GM15510 (cell line): Measurements from ENCODE around the gene ICA1.
A peak's percentile ranks its signal among the peaks of the same experiment; 100 is the strongest.

ENCODE experiments used
- POLR2A ChIP-seq: IDR thresholded peaks from 3 replicates; pipeline ENCODE4 v1.6.1; 2011; ENCODE audit warnings: borderline replicate concordance; ENCODE audit not compliant: insufficient read length; ENCODE audit errors: extremely low read depth

The ICA1 gene

DNA sequence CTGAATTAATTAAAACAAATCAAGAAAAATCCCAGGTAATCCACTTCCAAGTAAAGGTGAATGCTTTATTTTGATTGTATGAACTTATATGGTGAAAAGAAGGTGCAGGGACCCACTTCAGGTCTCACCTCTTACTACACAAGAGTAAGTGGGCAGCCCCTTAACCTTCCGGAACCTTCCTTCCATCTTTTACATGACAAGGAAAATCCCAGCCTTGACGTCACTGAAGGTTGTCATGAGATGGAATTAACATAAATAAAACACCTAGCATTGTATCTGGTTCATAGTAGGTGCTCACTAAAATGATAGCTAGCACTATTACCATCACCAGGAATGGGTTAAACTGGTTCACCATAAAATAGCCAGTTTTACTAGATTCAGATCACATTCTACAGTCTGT is 119.5 kb downstream of the ICA1 start:
- no peak for TF ChIP-seq POLR2A

DNA sequence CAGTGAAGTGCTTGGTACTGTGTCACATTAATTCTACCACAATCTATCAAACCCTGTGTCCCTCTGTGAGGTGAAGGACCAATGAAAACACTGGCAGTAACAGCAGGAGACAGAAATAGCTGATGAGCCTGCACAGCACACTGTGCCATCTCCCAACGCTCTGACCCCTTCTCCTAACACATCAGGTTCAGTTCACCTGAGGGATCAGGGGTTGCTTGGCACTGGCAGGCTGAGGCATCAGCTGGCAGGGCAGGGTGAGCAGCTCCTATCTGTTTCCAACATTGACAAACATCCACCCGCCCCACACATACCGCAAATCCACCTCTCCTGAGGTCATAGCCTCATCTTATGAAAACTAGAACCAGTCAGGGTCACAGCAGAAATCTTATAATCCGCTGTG is 120.9 kb downstream of the ICA1 start:
- TF ChIP-seq POLR2A = no peak

DNA sequence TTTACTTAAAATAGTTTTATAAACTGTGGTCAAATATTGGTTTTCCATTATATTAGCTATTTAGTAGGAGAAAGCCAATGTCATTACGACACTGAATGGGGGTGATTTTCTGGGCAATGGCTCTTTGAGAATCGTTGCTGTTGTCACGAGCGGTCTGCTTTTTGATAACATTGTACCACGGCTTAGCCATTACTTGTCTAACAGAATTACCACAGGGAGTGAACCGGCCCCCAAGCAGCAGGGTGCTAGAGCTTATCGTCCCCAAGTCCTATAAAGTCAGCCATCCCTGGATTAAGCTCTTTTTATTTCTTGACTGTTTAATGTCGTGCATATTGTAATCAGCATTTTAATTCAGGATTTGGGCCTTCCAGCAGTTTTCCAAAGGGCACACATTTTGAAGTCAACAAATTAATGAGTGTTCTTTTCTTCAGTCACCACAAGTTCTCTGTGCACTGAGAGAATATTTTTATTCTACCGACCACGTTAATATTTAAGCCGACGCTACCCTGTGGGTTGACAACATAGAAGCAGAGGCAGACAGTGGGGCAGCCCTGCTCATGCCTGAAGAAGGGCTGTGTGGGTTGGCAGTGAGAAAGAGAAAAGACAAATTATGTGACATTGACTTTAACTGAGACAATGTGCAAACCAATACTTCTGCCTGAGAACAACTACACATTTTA is 125.8 kb downstream of the ICA1 start:
- no peak for TF ChIP-seq POLR2A

DNA sequence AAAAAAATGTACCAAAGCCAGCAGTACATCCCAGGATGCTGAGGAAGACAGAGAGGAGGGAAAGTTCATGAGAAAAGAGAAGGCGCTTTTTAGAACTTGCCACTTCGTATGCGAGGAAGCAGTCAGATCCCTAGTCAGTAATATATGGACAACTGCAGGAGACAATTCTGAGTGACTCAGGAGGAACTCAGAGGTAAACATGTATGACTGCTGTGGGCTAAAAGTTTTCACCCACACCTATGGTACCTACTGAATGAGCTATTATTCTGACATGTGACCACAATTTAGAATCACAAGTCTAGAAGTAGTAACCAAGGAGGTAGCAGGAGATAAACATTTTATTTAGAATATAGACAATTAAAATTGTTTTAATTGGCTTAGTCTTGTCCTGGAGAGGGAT is 126.5 kb downstream of the ICA1 start:
- TF ChIP-seq POLR2A = no peak

DNA sequence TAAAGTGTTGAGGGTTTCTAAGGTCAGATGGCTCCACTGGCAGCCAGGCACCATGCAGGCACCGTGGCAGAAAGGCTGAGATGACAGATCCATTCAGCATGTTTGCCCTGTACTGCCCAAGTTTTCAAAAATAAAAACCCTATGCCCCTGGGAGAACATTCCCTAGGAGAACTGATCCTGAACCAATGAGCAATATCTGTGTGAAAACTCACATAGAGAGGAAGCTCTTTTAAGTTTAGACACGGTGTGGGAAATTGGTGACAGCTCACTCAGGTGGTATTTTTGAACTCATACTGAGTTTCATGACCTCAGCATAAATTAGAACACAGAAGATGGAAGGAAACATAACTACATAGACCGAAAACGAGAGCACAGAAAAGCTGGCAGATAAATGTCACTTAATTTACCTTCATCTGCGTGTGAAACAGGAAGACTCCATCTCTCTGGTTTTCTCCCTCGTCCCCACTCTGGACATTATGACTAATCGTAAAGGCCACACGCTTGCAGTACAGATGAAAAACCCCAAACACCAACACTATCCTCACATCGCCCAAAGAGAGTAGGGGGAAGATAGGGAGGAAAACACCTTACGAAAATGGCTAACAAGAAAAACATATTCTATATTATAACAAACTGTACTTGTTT is 127.8 kb downstream of the ICA1 start:
- no peak for TF ChIP-seq POLR2A

DNA sequence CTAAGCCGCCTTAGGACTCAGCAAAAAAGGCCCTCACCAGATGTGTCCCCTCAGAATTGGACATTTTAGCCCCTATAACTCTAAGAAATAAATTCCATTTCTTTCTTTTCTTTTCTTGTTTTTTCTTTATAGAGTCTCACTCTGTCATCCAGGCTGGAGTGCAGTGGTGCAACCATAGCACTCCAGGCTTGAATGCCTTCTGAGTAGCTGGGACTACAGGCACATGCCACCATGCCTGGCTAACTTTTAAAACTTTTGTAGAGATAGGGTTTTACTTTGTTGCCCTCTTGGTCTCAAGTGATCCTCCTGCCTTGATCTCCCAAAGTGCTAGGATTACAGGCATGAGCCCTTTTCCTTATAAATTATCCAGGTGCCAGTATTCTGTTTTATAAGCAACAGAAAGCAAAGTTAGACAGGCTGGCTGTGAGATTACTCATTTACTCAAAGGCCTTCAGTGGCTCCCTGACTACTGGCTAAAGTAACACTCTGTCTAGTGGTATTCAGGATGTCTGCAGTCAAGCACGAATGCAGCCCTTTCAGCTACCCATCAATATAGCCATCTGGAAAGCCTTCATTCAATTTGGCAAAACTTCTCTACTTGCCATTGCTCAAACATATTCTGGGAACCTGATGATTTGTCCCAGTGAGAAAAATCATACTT is 128.6 kb downstream of the ICA1 start:
- no peak for TF ChIP-seq POLR2A

DNA sequence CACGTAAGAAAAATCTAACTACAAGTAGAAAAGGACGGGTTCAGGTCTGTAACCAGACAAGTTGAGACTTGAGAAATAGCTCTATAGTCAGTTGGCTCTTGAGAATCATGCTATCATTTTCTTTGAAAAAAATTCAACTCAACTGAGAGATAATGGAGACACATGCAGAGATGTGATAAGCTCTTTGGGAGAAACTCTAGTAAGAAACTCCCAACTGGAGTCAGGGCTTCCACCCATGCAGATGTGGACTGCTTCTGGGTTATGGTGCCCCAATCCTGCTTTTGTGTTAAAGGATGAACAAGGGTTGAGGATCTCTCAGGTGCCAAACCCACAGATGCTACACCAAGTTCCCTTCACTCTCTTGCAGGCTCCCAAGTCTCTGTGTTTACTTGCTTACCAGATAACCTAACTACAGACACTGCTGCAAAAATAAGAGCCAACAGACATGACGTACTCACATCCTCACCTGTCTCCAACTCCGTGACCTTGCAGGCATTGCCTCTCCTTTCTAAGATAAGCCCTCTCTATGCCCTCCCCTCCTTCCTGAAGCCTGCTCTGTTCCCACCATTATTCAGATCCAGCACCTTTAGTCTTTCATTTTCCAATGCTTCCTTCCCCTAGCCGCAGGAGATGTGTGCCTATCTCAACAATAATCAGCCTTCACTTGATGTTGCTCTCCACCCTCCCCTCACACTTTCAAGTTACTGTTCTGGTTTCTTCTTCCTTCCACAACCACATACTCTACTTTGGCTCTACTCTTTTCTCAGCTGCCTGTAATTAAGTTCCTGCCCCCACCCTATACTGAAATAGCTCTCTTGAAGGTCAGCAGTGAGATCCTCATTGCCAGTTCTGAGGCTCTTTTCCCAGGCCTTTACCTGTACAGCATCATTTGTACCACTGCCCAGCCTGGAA is 130.0 kb downstream of the ICA1 start:
- TF ChIP-seq POLR2A = peak; percentile 14

DNA sequence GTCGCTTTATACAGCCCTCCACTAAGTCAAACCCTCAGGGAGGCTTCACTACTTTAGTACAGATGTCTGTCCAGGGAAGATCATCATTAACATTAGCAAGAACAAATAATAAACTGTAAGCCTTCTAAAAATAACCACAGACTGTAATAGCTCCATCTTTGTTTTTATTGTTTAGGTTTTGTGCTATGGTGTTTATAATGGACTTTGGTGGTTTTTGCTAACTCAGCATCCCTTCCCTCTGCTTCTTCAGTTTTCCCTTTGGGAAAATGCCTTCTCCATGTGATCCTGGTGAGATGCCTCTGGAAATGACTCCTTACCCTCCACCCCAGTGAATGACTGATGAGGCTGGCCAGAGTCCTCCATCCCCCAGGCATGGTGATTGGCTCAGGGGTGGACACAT is 131.3 kb downstream of the ICA1 start:
- TF ChIP-seq POLR2A = no peak

DNA sequence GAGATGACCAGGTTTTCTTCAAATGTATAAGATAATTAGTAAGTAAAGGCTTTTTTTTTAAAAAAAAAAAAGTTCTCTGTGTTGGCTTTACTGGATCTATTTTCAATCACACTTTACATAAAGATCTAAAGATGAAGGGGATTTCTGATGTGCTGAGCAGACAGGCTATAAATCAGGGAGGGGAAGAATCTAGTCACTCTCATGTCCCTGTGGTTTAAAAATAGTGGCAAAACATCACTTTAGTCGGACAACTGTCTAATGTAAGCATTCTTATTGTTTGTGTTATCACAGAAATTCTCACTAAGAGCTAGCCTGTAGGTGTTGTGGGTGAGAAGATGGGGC is 132.7 kb downstream of the ICA1 start:
- TF ChIP-seq POLR2A = no peak

DNA sequence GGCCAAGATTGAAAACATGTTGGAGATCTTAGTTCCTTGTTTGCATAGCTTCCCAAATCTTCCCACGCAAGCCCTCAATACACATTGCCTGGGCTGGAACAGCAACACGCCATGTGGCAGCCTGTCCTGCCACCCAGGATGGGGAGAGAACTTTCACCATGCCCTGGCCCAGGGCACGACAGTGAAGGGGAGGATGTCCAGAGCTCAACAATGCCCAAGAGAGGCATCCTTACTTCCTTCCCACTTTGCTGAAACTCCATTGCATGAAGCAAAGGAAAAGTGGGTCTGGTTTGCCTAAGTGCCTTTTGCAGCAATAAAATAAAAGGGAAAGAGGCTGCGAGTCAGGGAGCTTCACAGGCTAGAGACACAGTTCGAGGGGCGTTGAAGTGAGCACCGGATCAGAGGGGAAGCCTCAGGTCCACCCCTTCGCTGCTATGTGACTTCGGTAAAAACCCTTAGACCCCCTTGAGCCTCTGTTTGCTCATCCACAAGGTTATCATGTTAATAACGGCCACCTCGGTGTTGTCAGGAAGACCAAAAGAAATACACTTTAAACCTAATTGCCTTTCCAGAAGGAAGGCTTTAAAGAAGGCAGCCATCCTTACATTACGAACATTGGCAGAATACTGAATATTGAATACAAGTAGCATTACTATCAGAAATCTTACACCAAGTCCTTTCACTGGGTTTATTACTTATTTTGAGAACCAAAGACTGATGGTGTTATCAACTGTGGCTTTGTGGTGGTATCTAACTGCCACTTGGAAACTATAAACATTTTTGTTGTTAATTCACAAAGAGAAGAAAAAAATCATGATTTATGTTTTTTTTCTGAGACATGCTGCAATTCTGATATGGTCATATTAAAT is 133.3 kb downstream of the ICA1 start:
- no peak for TF ChIP-seq POLR2A

DNA sequence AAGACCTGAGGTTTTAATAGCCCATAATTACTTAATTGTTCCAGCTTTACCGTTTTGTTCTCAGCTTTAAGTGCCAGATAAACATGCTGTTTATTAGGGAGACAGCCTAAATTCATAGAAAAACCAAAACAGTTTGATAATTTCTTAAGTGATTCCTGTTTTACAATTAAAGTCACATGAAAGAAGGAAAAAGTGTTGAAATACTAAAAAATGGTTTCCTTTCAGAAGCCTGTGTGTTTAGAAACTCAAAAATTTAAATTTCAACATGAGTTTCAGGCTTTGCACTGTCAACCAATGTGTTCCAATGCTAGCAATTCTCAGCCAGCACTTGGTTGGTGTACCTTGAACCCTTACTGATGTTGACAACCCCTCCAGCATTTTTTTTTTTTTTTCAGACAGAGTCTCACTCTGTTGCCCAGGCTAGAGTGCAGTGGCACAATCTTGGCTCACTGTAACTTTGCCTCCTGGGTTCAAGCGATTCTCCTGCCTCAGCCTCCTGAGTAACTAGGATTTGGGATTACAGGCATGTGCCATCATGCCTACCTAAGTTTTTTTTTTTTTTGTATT is 135.3 kb downstream of the ICA1 start:
- TF ChIP-seq POLR2A = no peak

DNA sequence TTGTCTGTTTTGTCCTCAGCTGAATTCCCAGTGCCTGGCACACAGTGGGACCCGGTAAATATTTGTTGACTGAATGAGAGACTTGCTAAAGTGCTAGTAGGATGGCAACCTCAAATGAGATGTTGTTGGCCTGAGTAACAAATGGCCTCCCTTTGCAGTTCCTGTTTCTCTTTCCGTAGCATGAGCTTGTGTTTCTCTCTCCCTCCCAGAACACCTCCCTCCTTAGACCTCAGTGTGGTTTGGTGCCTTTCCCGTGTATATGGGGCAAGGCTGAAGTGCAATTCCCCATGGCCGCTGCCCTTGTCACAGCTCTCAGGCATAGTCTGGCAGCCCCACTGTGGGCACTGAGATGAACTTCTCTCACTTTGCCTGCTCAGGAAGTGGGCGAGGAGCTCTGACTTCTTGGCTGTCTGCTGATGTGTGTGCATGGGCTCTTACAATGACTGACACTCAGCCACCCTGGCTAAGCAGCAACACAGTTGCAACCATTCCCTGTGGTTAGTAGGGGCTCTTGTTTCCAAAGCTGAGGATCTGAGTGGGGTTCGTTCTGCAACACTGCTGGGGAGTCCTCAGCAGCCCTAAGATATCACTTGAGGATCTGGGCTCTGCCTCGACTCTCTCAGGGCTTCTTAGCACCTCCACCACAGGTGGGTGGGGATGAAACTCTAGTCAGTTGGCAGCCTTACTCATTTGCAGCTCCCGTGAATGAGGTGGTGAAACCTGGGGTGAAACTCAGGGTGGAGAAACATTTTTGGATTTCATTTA is 136.1 kb downstream of the ICA1 start:
- peak; percentile 16 for TF ChIP-seq POLR2A

DNA sequence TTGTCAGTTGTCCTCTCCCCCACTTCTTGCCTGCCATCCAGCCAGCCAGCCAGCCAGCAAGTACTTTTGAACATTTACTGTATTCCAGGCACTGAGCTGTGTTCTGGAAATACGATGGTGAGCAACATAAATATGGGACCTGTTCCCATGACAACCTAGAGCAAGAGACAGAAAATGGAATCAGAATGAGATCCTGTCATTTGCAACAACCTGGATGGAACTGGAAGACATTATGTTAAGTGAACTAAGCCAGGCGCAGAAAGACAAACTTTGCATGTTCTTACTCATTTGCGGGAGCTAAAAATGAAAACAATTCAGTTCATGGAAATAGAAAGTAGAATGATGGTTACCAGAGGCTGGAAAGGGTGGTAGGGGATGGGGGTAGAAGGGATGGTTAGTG is 140.7 kb downstream of the ICA1 start:
- no peak for TF ChIP-seq POLR2A
